Neural cell (in vitro differentiated cells): Measurements from ENCODE around the gene TICAM2.

Experiments used
- EP300 ChIP-seq: fragments of 450-650 bp; conservative IDR thresholded peaks from 2 replicates; pipeline ENCODE4 v1.6.1; 2014; ENCODE audit warnings: antibody characterized with exemption, mild to moderate bottlenecking, moderate library complexity; ENCODE audit not compliant: poor library complexity, severe bottlenecking
- EZH2 ChIP-seq: fragments of 200-600, 300-800 bp; shearing (Covaris generic), sonication (generic); IDR thresholded peaks from 2 replicates; pipeline ENCODE4 v1.6.1; 2014; ENCODE audit warnings: antibody characterized with exemption, low read length, borderline replicate concordance, mild to moderate bottlenecking; ENCODE audit not compliant: insufficient read depth, poor library complexity, severe bottlenecking
- POLR2AphosphoS5 ChIP-seq: IDR thresholded peaks from 2 replicates; pipeline ENCODE4 v1.6.1; 2012
- RAD21 ChIP-seq: fragments of 450-650 bp; conservative IDR thresholded peaks from 2 replicates; pipeline ENCODE4 v1.6.1; 2014; ENCODE audit warnings: antibody characterized with exemption, mild to moderate bottlenecking, moderate library complexity
- SMC3 ChIP-seq: fragments of 450-650 bp; conservative IDR thresholded peaks from 2 replicates; pipeline ENCODE4 v1.6.1; 2014; ENCODE audit warnings: antibody characterized with exemption, mild to moderate bottlenecking, moderate library complexity; ENCODE audit not compliant: poor library complexity
- TF ChIP-seq, protein P1 (sequence below): fragments of 450-650 bp; IDR thresholded peaks from 2 replicates; pipeline ENCODE4 v1.5.1; 2014; ENCODE audit warnings: antibody characterized with exemption, mild to moderate bottlenecking, moderate library complexity; ENCODE audit not compliant: poor library complexity, severe bottlenecking
- TF ChIP-seq, protein P2 (sequence below): IDR thresholded peaks from 2 replicates; pipeline ENCODE4 v1.6.1; 2012; ENCODE audit warnings: borderline replicate concordance

GRCh38 chr5:115549154-115549553, 53.1 kb downstream of the TICAM2 start:
- TF ChIP-seq, protein P1, sequence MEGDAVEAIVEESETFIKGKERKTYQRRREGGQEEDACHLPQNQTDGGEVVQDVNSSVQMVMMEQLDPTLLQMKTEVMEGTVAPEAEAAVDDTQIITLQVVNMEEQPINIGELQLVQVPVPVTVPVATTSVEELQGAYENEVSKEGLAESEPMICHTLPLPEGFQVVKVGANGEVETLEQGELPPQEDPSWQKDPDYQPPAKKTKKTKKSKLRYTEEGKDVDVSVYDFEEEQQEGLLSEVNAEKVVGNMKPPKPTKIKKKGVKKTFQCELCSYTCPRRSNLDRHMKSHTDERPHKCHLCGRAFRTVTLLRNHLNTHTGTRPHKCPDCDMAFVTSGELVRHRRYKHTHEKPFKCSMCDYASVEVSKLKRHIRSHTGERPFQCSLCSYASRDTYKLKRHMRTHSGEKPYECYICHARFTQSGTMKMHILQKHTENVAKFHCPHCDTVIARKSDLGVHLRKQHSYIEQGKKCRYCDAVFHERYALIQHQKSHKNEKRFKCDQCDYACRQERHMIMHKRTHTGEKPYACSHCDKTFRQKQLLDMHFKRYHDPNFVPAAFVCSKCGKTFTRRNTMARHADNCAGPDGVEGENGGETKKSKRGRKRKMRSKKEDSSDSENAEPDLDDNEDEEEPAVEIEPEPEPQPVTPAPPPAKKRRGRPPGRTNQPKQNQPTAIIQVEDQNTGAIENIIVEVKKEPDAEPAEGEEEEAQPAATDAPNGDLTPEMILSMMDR, result no peak
- TF ChIP-seq POLR2AphosphoS5, result no peak
- TF ChIP-seq RAD21, result no peak
- no peak for TF ChIP-seq EZH2
- TF ChIP-seq EP300, result no peak
- TF ChIP-seq SMC3, result no peak
- TF ChIP-seq, protein P2, sequence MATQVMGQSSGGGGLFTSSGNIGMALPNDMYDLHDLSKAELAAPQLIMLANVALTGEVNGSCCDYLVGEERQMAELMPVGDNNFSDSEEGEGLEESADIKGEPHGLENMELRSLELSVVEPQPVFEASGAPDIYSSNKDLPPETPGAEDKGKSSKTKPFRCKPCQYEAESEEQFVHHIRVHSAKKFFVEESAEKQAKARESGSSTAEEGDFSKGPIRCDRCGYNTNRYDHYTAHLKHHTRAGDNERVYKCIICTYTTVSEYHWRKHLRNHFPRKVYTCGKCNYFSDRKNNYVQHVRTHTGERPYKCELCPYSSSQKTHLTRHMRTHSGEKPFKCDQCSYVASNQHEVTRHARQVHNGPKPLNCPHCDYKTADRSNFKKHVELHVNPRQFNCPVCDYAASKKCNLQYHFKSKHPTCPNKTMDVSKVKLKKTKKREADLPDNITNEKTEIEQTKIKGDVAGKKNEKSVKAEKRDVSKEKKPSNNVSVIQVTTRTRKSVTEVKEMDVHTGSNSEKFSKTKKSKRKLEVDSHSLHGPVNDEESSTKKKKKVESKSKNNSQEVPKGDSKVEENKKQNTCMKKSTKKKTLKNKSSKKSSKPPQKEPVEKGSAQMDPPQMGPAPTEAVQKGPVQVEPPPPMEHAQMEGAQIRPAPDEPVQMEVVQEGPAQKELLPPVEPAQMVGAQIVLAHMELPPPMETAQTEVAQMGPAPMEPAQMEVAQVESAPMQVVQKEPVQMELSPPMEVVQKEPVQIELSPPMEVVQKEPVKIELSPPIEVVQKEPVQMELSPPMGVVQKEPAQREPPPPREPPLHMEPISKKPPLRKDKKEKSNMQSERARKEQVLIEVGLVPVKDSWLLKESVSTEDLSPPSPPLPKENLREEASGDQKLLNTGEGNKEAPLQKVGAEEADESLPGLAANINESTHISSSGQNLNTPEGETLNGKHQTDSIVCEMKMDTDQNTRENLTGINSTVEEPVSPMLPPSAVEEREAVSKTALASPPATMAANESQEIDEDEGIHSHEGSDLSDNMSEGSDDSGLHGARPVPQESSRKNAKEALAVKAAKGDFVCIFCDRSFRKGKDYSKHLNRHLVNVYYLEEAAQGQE, result no peak
